Glutamatergic neuron (in vitro differentiated cells): ENCODE data around the gene NLK. TPM values are rescaled to one million over a fixed set of nuclear protein-coding genes. Genes with fewer than 3 reads are reported as not detected.

Source experiments
- DNase-seq: peaks from one replicate; pipeline ENCODE4 v3.0.0; 2022
- H3K27ac Mint-ChIP-seq: one replicate; pipeline ENCODE4 v1.8.0; 2020; ENCODE audit warnings: mild to moderate bottlenecking, mixed read lengths, inconsistent platforms; ENCODE audit not compliant: unreplicated experiment
- H3K27me3 Mint-ChIP-seq: one replicate; pipeline ENCODE4 v1.8.0; 2020; ENCODE audit warnings: mild to moderate bottlenecking, moderate library complexity, mixed read lengths, inconsistent platforms; ENCODE audit not compliant: unreplicated experiment
- H3K36me3 Mint-ChIP-seq: one replicate; pipeline ENCODE4 v1.8.0; 2020; ENCODE audit warnings: mild to moderate bottlenecking, mixed read lengths, inconsistent platforms; ENCODE audit not compliant: unreplicated experiment
- H3K4me1 Mint-ChIP-seq: one replicate; pipeline ENCODE4 v1.8.0; 2020; ENCODE audit warnings: mild to moderate bottlenecking, low read depth, mixed read lengths, inconsistent platforms; ENCODE audit not compliant: unreplicated experiment
- H3K4me3 Mint-ChIP-seq: one replicate; pipeline ENCODE4 v1.8.0; 2020; ENCODE audit warnings: mild to moderate bottlenecking, mixed read lengths, inconsistent platforms; ENCODE audit not compliant: unreplicated experiment
- H3K9me3 Mint-ChIP-seq: one replicate; pipeline ENCODE4 v1.8.0; 2020; ENCODE audit warnings: mild to moderate bottlenecking, moderate library complexity, mixed read lengths, inconsistent platforms; ENCODE audit not compliant: unreplicated experiment
- CTCF ChIP-seq: fragments of 200-600 bp; sonication (generic); IDR thresholded peaks from one replicate; pipeline ENCODE4 v1.5.0; 2021; ENCODE audit not compliant: partially characterized antibody, unreplicated experiment
- total RNA-seq: library from RNA; stranded (reverse); fragmentation: NEBNext Ultra II Directional; extraction: Animal tissue kit (Norgen Biotek cat#: 25700); gene quantifications from one replicate; pipeline ENCODE4 v1.2.1, GENCODE V29; 2021; ENCODE audit not compliant: unreplicated experiment

NLK gene
- total RNA-seq, 1 donor from 2014 or later, result 33.8 TPM

GRCh38 chr17:28141773-28142172 is 99.3 kb downstream of the NLK start:
- no peak for DNase-seq
- Mint-ChIP-seq H3K9me3 (no peaks in the 10 kb centered on the region), H3K36me3 (no peaks in the 10 kb centered on the region), H3K27me3 (no peaks in the 10 kb centered on the region), H3K27ac (no peak overlapping the region), H3K4me1 (peaks cover 3% of the 10 kb centered on the region), H3K4me3 (no peak overlapping the region)
- no peak for TF ChIP-seq CTCF

GRCh38 chr17:28142305-28142704 is 99.8 kb downstream of the NLK start:
- DNase-seq, result no peak
- no peak for TF ChIP-seq CTCF
- no peaks in the 10 kb centered on the region for H3K9me3 Mint-ChIP-seq
- no peaks in the 10 kb centered on the region for H3K36me3 Mint-ChIP-seq
- H3K27me3 Mint-ChIP-seq, result no peaks in the 10 kb centered on the region
- no peak overlapping the region for H3K4me3 Mint-ChIP-seq
- no peak overlapping the region for H3K27ac Mint-ChIP-seq
- H3K4me1 Mint-ChIP-seq, result peaks cover 3% of the 10 kb centered on the region

GRCh38 chr17:28144019-28144418 is 101.5 kb downstream of the NLK start:
- Mint-ChIP-seq H3K4me1 (peaks cover 3% of the 10 kb centered on the region), H3K9me3 (no peaks in the 10 kb centered on the region), H3K27ac (no peak overlapping the region), H3K27me3 (no peaks in the 10 kb centered on the region), H3K36me3 (no peaks in the 10 kb centered on the region), H3K4me3 (no peak overlapping the region)
- no peak for TF ChIP-seq CTCF
- no peak for DNase-seq

GRCh38 chr17:28145348-28145747 is 102.9 kb downstream of the NLK start:
- no peaks in the 10 kb centered on the region for H3K27me3 Mint-ChIP-seq
- H3K9me3 Mint-ChIP-seq, result no peaks in the 10 kb centered on the region
- no peak for DNase-seq
- no peaks in the 10 kb centered on the region for H3K36me3 Mint-ChIP-seq
- no peak overlapping the region for H3K27ac Mint-ChIP-seq
- H3K4me3 Mint-ChIP-seq, result no peak overlapping the region
- H3K4me1 Mint-ChIP-seq, result peaks cover 3% of the 10 kb centered on the region
- TF ChIP-seq CTCF, result no peak

- no peak for DNase-seq
Measured at GRCh38 chr17:28147017-28147416, 104.5 kb downstream of the NLK start.

More at GRCh38 chr17:28147017-28147416, 104.5 kb downstream of the NLK start:
- H3K27ac Mint-ChIP-seq, result no peak overlapping the region
- H3K27me3 Mint-ChIP-seq, result no peaks in the 10 kb centered on the region
- no peaks in the 10 kb centered on the region for H3K36me3 Mint-ChIP-seq
- H3K4me3 Mint-ChIP-seq, result no peak overlapping the region
- TF ChIP-seq CTCF, result no peak
- no peaks in the 10 kb centered on the region for H3K9me3 Mint-ChIP-seq
- peaks cover 8% of the 10 kb centered on the region for H3K4me1 Mint-ChIP-seq
